OCI-LY1 (cell line): ENCODE results near the gene GNG12.

Source experiments
- H2AFZ ChIP-seq: fragments of 200-600 bp; sonication (generic), shearing (Covaris generic); 2 replicates; pipeline ENCODE4 v1.6.0; 2014; ENCODE audit warnings: antibody characterized with exemption, mild to moderate bottlenecking, low read length
- H3F3A ChIP-seq: fragments of 200-600 bp; sonication (generic), shearing (Covaris generic); 2 replicates; pipeline ENCODE4 v1.6.0; 2014; ENCODE audit warnings: mild to moderate bottlenecking, antibody characterized with exemption, low read length, moderate library complexity; ENCODE audit not compliant: insufficient read depth
- H3K27ac ChIP-seq: fragments of 200-600 bp; sonication (generic); 2 replicates; pipeline ENCODE4 v1.5.1; 2014; ENCODE audit warnings: low read length, mixed run types, mild to moderate bottlenecking, low read depth; ENCODE audit not compliant: poor library complexity, severe bottlenecking
- H3K27me3 ChIP-seq: fragments of 200-600 bp; sonication (generic); 2 replicates; pipeline ENCODE4 v1.6.0; 2014; ENCODE audit warnings: antibody characterized with exemption, mild to moderate bottlenecking, low read length, moderate library complexity; ENCODE audit not compliant: insufficient read depth
- H3K36me3 ChIP-seq: fragments of 200-600 bp; sonication (generic); 2 replicates; pipeline ENCODE4 v1.6.1; 2014; ENCODE audit warnings: mild to moderate bottlenecking, antibody characterized with exemption, low read length, moderate library complexity, mixed read lengths; ENCODE audit not compliant: insufficient read depth
- H3K4me1 ChIP-seq: fragments of 200-600 bp; sonication (generic); 2 replicates; pipeline ENCODE4 v1.5.1; 2014; ENCODE audit warnings: mild to moderate bottlenecking, low read length, moderate library complexity; ENCODE audit not compliant: insufficient read depth, severe bottlenecking
- H3K4me2 ChIP-seq: fragments of 200-600 bp; sonication (generic), shearing (Covaris generic); 2 replicates; pipeline ENCODE4 v1.6.1; 2014; ENCODE audit warnings: low read length
- H3K4me3 ChIP-seq: fragments of 200-600 bp; sonication (generic); 2 replicates; pipeline ENCODE4 v1.5.1; 2014; ENCODE audit warnings: low read length, low read depth, mild to moderate bottlenecking, mixed read lengths; ENCODE audit not compliant: poor library complexity, severe bottlenecking
- H3K79me2 ChIP-seq: fragments of 200-600 bp; shearing (Covaris generic); 2 replicates; pipeline ENCODE4 v1.6.1; 2016; ENCODE audit warnings: mixed run types, low read length, mixed read lengths; ENCODE audit not compliant: insufficient read depth
- H3K9ac ChIP-seq: fragments of 200-600 bp; sonication (generic), shearing (Covaris generic); 2 replicates; pipeline ENCODE4 v1.6.1; 2014; ENCODE audit warnings: mild to moderate bottlenecking, low read length, mixed read lengths
- H3K9me2 ChIP-seq: fragments of 200-600 bp; sonication (generic), shearing (Covaris generic); 2 replicates; pipeline ENCODE4 v1.6.1; 2014; ENCODE audit warnings: low read depth, mild to moderate bottlenecking, low read length, mixed read lengths
- H3K9me3 ChIP-seq: fragments of 200-600 bp; shearing (Covaris generic); 2 replicates; pipeline ENCODE4 v1.6.1; 2014; ENCODE audit warnings: low read length, mixed read lengths
- H4K20me1 ChIP-seq: fragments of 200-600 bp; sonication (generic), shearing (Covaris generic); 2 replicates; pipeline ENCODE4 v1.6.0; 2016; ENCODE audit warnings: mild to moderate bottlenecking, low read length; ENCODE audit not compliant: insufficient read depth
- EZH2 ChIP-seq: fragments of 200-600 bp; sonication (generic), shearing (Covaris generic); IDR thresholded peaks from 2 replicates; pipeline ENCODE4 v1.8.0; 2017; ENCODE audit warnings: borderline replicate concordance, mixed run types, mild to moderate bottlenecking, antibody characterized with exemption, low read length, moderate library complexity, mixed read lengths
- TF ChIP-seq, protein P1 (sequence below): fragments of 200-600 bp; sonication (generic), shearing (Covaris generic); IDR thresholded peaks from 2 replicates; pipeline ENCODE4 v1.5.1; 2017; ENCODE audit warnings: mild to moderate bottlenecking, antibody characterized with exemption, low read length, moderate library complexity, mixed read lengths

Gene GNG12

DNA sequence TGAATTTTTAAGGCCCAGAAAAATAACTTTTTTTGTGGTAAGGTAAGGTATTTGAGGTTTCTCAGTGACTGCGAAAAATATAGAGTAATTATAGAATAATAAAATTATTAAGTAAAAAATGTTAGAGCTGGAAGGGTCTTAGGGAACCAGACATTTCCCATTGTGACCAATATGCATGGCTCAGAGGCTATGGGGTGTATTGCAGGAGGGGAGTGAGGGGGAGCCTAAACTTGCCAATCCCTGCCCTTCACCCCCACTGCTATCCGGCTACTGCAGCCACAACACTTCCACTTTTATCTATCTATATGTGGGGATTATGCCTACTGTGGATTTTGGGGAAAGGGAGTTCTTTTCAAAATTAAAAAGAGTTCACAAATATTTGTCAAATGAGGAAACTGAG lies 155.9 kb downstream of the GNG12 start:
- Histone ChIP-seq H3K4me2 (peak overlapping the region; percentile 63), H3K27me3 (no peaks in the 10 kb centered on the region), H3K4me1 (peaks cover 66% of the 10 kb centered on the region), H2AFZ (no peak overlapping the region), H3F3A (peaks cover 4% of the 10 kb centered on the region), H3K4me3 (no peak overlapping the region), H3K9me3 (no peaks in the 10 kb centered on the region), H3K9ac (peak overlapping the region; percentile 74), H3K9me2 (no peaks in the 10 kb centered on the region), H4K20me1 (no peaks in the 10 kb centered on the region), H3K36me3 (no peaks in the 10 kb centered on the region), H3K79me2 (no peaks in the 10 kb centered on the region), H3K27ac (peak overlapping the region; percentile 100)
- TF ChIP-seq, protein P1, sequence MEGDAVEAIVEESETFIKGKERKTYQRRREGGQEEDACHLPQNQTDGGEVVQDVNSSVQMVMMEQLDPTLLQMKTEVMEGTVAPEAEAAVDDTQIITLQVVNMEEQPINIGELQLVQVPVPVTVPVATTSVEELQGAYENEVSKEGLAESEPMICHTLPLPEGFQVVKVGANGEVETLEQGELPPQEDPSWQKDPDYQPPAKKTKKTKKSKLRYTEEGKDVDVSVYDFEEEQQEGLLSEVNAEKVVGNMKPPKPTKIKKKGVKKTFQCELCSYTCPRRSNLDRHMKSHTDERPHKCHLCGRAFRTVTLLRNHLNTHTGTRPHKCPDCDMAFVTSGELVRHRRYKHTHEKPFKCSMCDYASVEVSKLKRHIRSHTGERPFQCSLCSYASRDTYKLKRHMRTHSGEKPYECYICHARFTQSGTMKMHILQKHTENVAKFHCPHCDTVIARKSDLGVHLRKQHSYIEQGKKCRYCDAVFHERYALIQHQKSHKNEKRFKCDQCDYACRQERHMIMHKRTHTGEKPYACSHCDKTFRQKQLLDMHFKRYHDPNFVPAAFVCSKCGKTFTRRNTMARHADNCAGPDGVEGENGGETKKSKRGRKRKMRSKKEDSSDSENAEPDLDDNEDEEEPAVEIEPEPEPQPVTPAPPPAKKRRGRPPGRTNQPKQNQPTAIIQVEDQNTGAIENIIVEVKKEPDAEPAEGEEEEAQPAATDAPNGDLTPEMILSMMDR = no peak
- TF ChIP-seq EZH2 = no peak

DNA sequence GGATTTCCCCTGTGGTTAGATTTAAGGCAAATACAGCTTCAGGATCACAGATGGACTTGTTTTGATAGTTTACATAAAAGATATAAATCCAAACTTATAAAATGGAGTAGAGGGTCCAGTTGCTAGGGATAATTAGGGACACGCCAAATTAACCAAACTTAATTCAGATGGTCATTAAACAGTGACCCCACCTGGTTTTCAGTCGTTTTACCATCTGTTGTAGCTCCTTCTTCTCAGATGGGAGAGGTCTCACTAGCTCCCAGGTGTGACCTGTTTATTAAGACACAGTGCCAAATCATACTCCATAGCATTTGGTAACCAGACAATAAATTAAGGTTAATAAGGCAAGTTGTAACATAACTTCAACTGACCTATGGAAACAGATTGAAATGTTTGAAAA lies 156.3 kb downstream of the GNG12 start:
- Histone ChIP-seq H3K4me2 (peak overlapping the region; percentile 63), H2AFZ (0 out of 2 replicates have a peak overlapping the region, but pooled peaks have one; percentile 18), H3K4me3 (peak overlapping the region; percentile 18), H3K36me3 (no peaks in the 10 kb centered on the region), H3K9me3 (no peaks in the 10 kb centered on the region), H3K9me2 (no peaks in the 10 kb centered on the region), H3K79me2 (no peaks in the 10 kb centered on the region), H3F3A (peaks cover 4% of the 10 kb centered on the region), H3K4me1 (peaks cover 66% of the 10 kb centered on the region), H3K9ac (peak overlapping the region; percentile 74), H3K27ac (peak overlapping the region; percentile 100), H4K20me1 (no peaks in the 10 kb centered on the region), H3K27me3 (no peaks in the 10 kb centered on the region)
- TF ChIP-seq, protein P1 = peak; percentile 45
- TF ChIP-seq EZH2 = no peak

DNA sequence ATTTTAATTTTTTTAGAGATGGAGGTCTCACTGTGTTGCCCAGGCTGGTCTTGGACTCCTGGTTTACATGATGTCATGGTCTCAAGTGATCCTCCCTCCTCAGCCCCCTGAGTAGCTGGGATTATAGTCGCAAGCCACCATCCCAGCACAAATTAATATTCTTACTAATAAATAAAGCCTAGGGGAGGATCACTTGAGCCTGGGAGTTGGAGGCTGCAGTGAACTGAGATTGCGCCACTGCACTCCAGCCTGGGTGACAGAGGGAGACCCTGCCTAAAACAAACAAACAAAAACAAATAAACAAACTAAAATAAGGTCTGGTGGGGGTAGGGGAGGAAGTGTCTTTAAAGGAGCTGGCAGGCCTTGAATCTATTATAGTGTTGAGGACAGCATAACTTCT lies 157.0 kb downstream of the GNG12 start:
- Histone ChIP-seq H3K4me1 (peaks cover 66% of the 10 kb centered on the region), H3K9me3 (no peaks in the 10 kb centered on the region), H3K9me2 (no peaks in the 10 kb centered on the region), H3K4me3 (peak overlapping the region; percentile 18), H3K79me2 (no peaks in the 10 kb centered on the region), H3K36me3 (no peaks in the 10 kb centered on the region), H2AFZ (no peak overlapping the region), H3K4me2 (peak overlapping the region; percentile 63), H3F3A (peaks cover 4% of the 10 kb centered on the region), H3K9ac (peak overlapping the region; percentile 74), H3K27ac (peak overlapping the region; percentile 100), H3K27me3 (no peaks in the 10 kb centered on the region), H4K20me1 (no peaks in the 10 kb centered on the region)
- TF ChIP-seq, protein P1 = no peak
- TF ChIP-seq EZH2 = no peak
